Bronchus fibroblast of lung (primary cell): Measurements from ENCODE around the gene HSPA5. TPM values are rescaled to one million over a fixed set of nuclear protein-coding genes. Genes with fewer than 3 reads are reported as not detected.

Experiments used
- total RNA-seq: library from RNA; depleted of rRNA; stranded (reverse); fragments of >200 nt; gene quantifications from 2 replicates; pipeline ENCODE4 v1.2.3, GENCODE V29; 2015

HSPA5 gene
- total RNA-seq = 204 and 208 TPM in 2 replicates

GRCh38 chr9:125241000-125241862, at the start of gene HSPA5:
Gene HSPA5 (minus strand): TSS chr9:125241343. CDS start chr9:125241126, 217 bp downstream.

DNA sequence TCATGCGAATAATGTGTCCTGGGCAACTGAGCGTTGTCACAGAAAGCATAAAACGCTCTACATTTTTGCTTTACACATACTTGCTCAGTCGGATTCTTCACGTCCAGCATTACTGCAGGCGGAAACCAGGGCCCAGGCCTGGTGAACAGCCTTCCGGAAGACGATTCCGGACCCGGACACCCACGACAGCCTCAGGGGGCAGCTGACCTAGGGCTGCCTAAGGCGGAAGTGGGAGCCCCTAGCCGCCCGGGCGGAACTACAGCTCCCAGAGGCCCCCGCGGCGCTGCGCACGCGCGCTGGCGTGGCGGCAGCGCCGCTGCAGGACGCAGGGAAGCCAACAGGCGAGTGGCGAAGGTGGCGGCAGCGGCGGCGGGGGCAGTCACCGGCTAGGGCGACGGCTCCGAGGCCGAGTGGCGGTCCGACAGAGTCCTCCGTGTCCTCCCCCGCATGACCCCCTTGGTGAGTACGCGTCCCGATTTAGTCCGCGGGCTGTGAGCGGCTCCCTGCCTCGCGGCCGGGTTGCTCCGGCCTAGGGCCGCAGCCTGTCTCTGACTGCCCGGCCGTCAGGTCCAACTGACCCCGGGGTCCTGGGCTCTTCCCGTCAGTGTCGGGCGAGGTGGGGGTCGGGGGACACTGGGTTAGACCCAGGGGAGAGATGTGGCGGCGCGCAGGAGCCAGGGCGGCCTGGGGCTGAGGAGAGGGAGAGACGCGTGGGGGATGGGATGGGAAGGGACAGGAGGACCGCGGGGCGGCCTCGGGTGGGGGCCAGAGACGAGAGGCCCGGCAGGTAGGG, 20.6 kb upstream of the HSPA5 start, which contains the start of gene GAPVD1:
GAPVD1 (plus strand) TSS at position 326 of the 793 bp plus-strand sequence. CDS start 37,096 bp downstream, outside the sequence.

GRCh38 chr9:125200216-125201047, 40.7 kb downstream of the HSPA5 start, which contains the start of gene RABEPK:
Gene RABEPK (plus strand): TSS chr9:125200542. CDS start chr9:125203014, 2,472 bp downstream.

DNA sequence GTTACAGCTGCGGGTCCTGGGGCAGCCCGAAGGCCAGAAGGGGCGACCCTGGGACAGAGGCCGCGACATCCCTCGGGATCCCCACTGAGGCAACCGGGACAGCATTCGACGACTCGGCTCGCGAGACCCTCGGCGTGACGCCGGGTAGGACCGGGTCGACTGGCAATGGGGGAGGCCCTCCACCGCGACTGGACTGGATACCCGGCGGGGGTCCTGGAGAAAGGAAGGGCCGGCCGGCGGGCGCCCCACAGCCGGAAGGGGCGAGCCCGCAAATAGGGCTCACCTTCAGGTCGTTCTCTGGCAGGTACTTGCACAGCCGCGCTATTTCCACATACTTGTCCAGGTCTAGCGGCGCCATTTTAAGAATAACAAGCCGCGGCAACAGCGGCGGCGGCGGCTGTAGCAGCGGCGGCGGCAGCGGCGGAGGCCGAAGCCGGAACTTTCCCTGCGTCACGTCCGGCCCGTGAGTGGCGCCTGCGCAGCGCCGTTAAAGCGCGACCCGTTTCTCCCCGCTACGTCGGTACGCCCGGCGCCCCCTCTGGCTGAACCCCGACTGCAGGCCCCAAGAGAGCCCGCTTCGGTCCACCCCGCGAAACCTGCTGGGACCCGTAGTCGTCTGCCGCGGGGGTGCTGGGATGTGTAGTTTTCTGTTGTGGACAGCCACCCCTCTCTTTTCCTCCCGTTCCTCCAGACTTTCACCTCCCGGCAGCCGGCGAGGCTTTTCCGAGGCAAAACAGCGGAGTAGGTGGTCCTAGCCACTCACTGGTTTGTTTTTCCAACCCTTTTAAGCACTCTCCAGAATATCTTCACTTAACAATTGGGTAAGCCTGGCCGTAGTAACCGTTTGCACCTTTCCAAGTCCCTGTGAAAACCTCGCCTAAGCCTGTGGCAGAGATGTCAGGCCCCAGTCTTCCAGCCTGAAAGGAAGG, 51.5 kb downstream of the HSPA5 start, which contains the start of gene PPP6C:
PPP6C (minus strand) TSS at position 443 of the 929 bp plus-strand sequence; CDS start at position 358, 85 bp downstream.

Other genes starting within 250 kb of the HSPA5 start
- 2.7 and 2.8 TPM in 2 replicates for gene SCAI, start 97.8 kb downstream of the HSPA5 start, total RNA-seq
- 16.2 and 19.3 TPM in 2 replicates for gene PPP6C, start 51.5 kb downstream of the HSPA5 start, total RNA-seq
- gene RABEPK, start 40.8 kb downstream of the HSPA5 start, total RNA-seq = 30.1 and 33.0 TPM in 2 replicates
- gene GAPVD1, start 20.5 kb upstream of the HSPA5 start, total RNA-seq = 24.9 and 25.4 TPM in 2 replicates